GM19468 (cell line): Measurements from ENCODE around the gene CCDC142.
"Not testable (repeated sequence)": the region's sequence is repeated elsewhere in the genome, so short reads cannot be mapped to it uniquely, and the experiment has no call there.

Source experiments
- ATAC-seq: cut with Tn5 transposase; IDR thresholded peaks from one replicate; pipeline ENCODE4 v1.9.1; 2021; ENCODE audit warnings: mild to moderate bottlenecking, moderate library complexity, moderate number of reproducible peaks; ENCODE audit not compliant: unreplicated experiment; ENCODE audit errors: extremely low read depth

Gene CCDC142

DNA sequence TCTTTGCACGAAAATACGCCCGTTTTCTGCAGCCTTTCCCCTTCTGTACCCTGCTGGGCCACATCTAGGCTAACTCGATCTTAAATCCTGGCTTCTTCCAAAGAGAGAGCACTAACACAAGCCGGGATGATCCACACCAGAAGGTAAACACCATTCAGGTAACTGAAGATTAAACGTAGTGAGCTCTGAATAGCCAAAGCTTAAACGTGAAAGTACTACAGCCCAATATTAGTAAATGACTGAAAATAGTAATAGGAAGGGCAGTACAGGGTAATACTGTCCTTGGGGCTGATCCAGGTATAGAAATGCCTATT is 9.9 kb downstream of the CCDC142 start:
- no peak for ATAC-seq

DNA sequence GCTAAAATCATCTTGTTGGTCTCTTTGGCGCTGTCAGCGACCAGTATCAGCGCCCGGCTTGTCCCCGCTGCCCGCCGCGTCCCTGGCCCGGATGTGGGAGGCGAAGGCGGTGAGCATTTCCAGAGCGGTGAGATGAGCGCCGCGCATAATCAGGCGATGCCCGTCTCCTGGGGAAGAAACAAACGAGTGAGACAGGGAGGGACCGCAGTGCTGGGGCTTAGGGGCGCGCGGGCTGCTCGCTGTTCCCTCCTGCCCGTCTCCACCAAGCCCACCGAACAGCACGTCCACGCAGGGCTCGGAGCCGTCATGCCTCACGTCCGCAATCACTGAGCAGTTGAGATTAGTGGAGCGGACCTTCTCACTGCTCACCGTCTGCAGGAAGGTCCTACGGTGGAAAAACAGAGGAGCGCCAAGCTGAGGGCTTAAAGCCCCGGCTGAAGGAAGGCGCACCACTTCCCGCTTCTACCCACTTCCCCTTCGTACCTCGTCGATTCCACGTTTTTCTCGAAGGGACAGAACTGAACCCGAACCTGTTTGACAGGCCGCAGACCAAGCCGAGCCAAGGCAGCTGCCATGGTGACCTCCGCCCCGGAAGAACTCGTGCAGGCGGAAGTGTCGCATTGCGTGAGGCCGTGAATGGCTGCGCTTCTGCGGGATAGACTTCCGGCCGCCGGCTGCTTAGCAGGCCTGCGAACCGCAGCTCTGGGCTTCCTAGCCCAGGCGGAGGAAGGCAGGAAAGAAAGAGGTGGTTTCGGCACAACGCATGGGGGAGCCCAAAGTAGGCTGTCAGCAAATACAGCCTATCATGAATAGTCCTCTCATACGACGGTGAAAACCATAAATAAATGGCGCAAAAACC is 10.5 kb downstream of the CCDC142 start, which contains the start of gene MRPL53:
TSS of gene MRPL53 (minus strand) at position 595 of the 859 bp plus-strand sequence. CDS start at position 575, 20 bp downstream.
- peak; percentile 82 for ATAC-seq

DNA sequence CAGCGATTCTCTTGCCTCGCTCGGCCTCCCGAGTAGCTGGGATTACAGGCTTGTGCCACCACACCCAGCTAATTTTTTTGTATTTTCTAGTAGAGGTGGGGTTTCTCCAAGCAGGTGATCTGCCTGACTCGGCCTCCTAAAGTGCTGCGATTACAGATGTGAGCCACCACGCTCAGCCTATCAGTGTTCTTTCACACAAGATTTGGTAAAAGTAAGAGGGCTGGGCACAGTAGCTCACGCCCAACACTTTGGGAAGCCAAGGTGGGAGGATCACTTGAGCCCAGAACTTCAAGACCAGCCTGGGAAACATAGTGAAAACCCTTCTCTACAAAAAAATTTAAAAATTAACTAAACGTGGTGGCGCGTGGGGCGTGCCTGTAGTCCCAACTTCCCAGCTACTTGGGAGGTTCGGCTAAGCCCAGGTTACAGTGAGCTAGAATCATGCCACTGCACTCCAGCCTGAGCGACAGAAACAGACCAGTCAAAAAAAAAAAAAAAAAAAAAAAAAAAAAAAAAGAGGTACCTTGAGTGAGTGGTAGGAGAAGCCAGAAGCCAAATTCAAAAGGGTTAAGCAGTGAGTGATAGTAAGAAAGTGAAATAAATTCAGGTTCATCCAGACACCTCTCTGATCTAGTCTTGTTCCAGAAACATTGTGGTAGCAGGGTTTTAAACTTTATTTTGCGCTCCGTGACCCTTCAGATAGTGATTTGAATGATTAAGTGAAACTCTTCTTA is 11.3 kb downstream of the CCDC142 start:
- ATAC-seq, result no peak

DNA sequence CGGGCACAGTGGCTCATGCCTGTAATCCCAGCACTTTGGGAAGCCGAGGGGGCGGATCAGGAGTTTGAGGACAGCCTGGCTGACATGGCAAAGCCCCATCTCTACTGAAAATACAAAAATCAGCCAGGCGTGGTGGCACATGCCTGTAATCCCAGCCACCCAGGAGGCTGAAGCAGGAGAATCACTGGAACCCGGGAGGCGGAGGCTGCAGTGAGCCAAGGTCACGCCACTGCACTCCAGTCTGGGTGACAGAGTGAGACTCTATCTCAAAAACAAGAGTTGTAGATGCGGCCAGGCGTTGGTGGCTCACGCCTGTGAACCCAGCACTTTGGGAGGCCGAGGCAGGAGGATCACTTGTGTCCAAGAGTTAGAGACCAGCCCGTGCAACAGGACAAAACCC is 12.1 kb downstream of the CCDC142 start:
- not testable (repeated sequence) for ATAC-seq

DNA sequence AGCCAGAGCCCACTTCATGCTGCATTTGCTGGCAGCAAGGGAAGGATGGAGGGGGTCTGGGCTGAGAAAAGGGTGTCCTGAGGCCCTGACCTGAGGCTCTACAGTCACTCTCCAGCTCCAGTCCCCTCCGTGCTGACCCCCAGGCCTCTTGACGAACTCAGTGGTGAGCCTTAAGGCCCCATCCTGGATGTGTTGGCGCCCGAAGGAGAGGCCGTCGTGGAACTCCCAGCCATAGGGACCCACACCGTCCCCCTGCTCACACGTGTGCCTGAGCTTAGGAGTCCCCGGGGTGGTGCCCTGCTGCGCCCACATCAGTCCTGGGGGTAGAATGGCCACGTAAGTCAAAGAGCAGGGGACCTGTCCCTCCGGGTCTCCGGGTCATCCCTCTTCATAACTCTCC is 18.4 kb downstream of the CCDC142 start:
- ATAC-seq, result no peak

DNA sequence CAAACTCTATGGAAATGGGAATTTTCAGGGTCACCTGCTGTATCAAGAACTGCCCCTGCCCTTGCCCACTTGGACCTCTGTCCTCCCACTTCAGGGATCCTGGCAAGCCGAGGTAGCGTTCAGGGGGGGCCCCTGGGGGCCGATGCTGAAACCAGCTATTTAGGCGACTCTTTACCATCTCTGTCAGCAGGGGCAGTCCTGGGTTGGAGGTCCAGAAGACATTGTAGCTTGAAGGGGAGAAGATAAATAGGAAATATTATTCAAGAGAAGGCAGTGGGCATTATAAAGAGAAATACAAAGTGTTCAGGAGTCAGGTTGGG is 20.1 kb downstream of the CCDC142 start:
- ATAC-seq, result no peak

DNA sequence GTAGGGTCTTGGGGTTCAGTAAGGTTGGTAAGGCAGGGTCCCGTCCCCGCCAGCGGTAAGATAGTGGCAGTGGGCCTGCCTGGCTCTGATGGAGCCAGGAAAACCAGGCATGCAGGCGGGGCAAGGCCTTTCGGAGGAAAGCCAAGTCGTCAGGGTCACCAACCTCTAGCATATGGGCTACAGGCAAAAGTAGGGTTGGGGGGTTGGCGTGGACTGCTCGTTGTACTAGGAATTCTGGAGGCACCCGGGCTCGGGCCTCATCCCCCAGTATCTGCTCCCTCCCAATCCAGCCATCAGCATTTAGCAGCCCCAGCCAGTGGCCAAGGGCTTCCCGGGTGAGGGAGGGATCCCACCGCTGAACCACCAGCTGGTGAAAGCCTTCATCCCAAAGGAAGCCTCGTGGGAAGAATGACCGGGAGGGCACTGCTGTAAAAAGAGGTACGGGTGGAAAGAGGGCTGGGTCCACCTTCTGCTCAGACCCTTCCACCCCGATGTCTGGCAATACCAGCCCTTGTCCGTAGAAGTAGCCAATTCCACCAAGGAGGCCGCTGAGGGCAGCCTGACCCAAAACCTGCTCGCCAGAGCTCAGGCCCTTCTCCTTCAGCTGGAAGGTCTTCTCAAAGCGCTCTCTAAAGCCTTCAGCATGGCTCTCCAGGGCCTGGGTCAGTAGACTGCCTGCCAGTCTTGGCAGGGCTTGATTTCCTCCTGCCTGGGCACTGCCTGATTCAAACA is 20.6 kb downstream of the CCDC142 start:
- no peak for ATAC-seq

DNA sequence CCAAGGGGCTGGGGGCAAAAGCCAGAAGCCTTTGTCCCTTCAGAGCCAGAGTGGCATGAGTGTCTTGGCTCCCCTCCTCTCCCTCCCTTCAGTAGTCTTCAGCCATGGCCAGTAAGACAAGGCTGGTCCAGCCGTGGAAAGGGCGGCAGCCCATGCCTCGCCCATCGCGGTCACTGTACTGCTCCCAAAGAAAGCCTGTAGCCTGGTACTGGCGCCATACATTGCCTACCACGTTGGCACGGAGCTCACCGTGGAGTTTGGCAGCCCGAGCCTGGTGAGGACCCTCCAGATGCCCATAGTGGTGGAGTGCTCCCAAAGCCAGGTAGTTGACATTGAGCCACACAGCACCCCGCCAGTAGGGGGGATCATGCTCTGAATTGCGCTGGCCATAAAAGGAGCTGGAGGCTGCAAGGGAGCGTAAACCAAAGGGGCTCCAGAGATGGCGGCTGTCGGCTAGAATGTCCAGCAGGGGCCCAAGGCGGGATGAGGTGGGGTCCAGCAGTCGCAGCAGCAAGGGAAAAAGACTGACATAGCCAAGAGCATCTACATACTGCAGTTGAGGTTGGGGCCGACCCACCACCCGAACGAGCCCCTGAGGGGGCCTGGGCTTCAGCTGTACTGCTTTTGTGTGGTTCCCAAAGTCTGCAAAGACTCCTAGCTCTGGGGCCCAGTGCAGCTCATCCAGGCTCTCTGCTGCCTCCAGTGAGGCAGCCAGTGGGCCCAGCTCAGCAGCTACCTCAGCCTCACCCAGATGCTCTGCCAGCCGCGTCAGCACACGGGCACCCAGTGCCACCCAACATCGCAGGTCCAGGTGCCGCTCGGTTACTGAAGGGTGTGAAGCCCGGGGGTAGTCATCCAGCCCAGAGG is 21.4 kb downstream of the CCDC142 start:
- no peak for ATAC-seq

DNA sequence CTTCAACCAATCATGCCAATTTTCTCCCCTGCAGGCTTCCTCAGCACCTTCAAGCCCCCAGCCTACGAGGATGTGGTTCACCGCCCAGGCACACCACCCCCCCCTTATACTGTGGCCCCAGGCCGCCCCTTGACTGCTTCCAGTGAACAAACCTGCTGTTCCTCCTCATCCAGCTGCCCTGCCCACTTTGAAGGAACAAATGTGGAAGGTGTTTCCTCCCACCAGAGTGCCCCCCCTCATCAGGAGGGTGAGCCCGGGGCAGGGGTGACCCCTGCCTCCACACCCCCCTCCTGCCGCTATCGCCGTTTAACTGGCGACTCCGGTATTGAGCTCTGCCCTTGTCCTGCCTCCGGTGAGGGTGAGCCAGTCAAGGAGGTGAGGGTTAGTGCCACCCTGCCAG is 22.6 kb downstream of the CCDC142 start:
- not testable (repeated sequence) for ATAC-seq

DNA sequence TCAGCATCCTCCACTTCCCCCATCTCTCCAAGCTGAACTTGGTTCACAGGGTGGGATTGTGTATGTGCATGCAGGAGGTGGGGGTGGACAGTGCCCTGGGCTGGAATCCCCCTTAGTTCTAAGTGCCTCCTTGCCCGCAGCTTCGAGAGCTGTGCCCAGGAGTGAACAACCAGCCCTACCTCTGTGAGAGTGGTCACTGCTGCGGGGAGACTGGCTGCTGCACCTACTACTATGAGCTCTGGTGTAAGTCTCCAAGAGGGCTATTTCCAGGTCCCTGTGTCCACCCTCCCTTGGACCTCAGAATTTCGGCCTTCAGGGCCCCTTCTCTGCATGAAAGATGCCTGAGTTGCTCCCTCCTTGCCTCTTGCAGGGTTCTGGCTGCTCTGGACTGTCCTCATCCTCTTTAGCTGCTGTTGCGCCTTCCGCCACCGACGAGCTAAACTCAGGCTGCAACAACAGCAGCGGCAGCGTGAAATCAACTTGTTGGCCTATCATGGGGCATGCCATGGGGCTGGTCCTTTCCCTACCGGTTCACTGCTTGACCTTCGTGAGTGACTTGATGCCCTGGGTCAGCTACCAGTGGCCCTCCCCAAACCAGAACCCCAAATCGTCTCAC is 23.2 kb downstream of the CCDC142 start:
- ATAC-seq, result not testable (repeated sequence)

DNA sequence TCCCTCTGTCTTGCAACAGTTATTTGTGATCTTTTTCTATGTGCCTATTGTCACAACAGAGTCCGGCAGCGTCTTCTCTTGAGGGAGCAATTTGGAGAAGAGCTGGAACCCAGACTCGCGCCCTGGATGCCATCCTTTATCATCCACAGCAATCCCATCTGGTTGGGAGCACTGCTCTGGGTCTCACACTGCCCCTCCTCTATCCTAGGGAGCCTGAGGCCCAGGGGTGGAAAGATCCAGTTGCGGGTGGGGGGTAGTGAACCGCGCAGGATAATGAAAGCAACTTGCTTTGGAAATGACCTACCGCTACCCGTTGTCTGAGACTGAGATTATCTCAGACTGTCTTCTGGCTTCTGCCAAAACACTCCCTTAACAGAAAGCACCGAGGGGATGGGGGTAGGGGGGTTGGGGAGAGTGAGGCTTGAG is 23.8 kb downstream of the CCDC142 start:
- ATAC-seq, result no peak

DNA sequence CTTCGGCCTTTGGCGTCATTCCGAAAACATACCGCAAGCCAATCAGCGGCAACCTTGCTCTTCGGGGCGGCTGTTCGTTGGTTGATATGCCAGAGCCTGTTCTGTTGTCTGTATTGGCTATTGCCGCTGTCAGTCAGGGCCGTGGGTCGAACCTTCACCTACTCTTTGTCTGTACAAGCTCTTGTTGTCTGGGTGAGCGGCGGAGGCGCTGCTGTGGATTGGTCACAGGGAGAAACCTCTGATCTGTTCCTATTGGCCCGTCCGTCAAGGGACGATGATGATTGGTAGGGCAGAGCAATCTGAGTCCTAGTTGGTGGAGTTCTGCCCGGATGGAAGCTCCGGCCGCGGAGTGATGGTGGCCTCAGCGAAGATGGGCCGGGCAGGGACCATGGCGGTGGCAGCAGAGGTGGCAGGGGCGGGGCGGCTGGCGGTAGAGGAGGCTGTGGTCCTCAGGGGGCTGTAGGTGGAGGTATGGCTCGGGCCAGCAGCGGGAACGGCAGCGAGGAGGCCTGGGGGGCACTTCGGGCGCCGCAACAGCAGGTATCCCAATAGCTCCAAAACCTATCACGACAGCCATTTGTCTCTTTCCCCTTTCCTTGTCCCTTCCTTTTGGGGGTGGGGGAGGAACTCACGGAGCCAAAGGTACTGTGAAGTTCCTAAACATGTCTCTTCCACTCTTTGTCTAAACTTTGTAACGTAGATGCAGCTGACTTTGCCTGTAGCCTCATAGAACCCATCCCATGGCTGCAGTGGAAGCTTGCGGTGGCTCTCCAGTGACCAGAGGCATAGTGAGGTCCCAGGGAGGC is 24.5 kb downstream of the CCDC142 start, which contains the start of gene WBP1:
TSS of gene WBP1 (plus strand) at position 307 of the 806 bp plus-strand sequence. CDS start at position 472, 165 bp downstream.
- peak; percentile 81 for ATAC-seq

DNA sequence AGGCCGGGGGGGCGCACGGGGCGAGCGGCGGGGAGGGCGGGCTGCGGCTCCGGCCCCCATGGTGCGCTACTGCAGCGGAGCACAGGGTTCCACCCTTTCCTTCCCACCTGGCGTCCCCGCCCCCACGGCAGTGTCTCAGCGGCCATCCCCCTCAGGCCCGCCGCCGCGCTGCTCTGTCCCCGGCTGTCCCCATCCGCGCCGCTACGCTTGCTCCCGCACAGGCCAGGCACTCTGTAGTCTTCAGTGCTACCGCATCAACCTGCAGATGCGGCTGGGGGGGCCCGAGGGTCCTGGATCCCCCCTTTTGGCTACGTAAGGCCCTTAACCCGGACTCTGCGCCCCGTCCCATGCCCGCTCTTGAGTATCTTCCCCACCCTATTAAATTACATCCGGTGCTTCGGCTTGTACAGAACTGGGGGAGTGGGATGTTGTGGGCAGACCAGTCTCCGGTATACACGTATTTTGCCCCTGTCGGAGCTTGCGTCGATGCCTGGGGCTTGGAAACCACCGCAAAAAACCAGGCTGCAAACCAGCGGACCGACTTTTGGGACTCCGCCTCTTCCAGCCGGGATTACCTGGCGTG is 25.2 kb downstream of the CCDC142 start:
- ATAC-seq, result no peak

DNA sequence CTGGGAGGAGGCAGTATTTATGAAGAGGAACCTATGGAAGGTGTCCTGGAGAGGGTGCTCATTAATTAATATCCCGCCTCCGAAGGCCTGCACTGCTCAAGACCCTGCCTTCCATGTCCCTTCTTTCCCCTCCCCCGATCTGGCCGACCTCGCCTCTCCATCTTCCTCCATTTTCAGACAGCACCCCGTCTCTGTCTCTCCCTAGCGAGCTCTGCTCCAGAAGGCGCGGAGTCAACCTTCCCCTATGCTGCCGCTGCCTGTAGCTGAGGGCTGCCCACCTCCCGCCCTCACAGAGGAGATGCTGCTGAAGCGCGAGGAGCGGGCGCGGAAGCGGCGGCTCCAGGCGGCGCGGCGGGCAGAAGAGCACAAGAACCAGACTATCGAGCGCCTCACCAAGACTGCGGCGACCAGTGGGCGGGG is 25.7 kb downstream of the CCDC142 start:
- ATAC-seq, result no peak

DNA sequence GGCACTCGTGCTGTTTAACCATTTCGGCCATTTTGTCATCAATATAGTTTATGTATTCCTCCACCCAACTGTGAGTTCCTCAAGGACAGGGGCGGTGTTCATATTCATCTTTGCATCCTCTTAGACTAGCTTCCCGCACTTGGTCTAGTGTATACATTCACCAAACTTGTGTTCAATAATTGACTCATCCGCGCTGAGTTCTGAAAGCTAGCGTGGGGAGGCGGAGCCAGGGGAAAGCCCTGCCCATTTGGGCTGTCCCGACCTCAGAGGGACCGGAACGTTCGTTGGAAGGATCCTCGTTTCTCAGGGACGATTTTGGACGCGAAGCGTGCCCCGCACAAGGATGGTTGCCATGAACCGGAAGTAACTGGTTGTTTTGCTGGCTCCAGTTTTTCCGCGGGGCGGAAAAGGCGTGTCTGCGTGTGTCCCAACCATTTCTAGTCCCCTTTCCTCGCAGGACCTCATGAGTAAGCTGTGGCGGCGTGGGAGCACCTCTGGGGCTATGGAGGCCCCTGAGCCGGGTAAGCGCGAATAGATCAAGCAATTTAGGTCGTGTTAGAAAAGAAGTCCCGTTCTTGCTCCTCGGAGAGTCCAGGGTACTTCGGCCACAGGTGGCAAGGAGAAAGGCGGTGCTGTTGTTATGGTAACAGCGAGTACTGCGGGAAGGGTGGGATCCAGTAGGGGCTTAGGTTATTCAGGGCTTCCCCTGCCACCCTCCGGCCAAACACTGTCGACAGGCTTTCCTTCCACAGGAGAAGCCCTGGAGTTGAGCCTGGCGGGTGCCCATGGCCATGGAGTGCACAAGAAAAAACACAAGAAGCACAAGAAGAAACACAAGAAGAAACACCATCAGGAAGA is 27.9 kb downstream of the CCDC142 start, which contains the start of gene INO80B:
TSS of gene INO80B (plus strand) at position 434 of the 858 bp plus-strand sequence. CDS start at position 464, 30 bp downstream.
- peak; percentile 29 for ATAC-seq

DNA sequence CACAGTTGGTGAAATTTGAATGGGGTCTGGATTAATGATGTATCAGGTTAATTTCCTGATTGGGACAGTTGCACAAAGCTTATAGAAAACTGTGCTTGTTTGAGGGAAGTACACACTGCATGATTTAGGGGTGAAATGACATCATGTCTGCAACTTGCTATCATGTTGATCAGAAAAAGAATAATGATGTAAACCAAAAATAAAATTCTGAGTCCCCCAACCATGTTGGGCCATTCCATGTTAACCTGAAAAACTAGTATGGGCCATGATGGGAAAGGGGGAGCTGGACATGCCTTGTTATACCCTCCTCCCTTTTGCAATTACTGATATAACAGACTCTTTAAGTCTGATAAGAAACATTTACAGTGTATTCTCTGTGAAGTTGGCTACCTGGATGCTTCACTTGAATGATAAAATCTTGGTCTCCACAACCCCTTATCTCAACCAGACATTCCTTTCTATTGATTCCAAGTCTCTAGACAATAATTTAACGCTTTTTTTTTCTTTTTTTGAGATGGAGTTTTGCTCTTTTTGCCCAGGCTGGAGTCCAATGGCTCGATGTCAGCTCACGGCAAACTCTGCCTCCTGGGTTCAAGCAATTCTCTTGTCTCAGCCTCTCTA is 32.1 kb downstream of the CCDC142 start:
- no peak for ATAC-seq

DNA sequence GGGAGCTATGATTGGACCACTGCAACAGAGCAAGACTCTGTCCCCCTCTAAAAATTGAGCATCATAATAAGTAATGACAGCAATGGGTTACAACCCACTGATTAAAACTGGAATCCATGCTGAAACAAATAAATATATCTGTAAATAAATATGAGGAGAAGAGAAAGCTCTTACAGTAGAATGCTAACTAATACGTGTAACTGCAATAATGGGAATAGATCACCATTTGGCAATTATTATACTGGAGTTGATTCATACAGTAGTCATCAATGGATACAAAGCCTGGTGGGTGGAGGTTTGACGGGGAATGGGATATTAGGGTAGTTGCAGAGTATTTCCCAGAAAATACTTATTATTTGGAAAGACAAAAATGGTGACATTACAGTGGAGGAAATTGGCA is 34.0 kb downstream of the CCDC142 start:
- ATAC-seq, result no peak
